ENCODE data around the gene CHST11. TPM values are rescaled to one million over a fixed set of nuclear protein-coding genes. Genes with fewer than 3 reads are reported as not detected.

The CHST11 gene
- polyA plus RNA-seq, 1 donor (not counting 4 experiments of a cell fraction or from before 2014, with no cell fraction given), result 11.9 TPM

- Histone ChIP-seq H3K27ac (ENCODE audit: control insufficient read depth, insufficient read depth, low read length) (no peak overlapping the region), H3K4me1 (ENCODE audit: control insufficient read depth, extremely low read depth, insufficient read depth, low read length) (peaks cover 3% of the 10 kb centered on the region), H3K79me2 (ENCODE audit: control insufficient read depth, insufficient read depth, low read length) (peaks cover 8% of the 10 kb centered on the region), H3K36me3 (ENCODE audit: control insufficient read depth in 2 of 2, extremely low read depth in 1 of 2, insufficient read depth in 2 of 2, low read length in 2 of 2) (no peaks in the 10 kb centered on the region), H4K20me1 (ENCODE audit: control insufficient read depth, extremely low read depth, insufficient read depth, low read length) (no peaks in the 10 kb centered on the region), H3K27me3 (ENCODE audit: control insufficient read depth, extremely low read depth, insufficient read depth, low read length) (no peaks in the 10 kb centered on the region), H2AFZ (ENCODE audit: control insufficient read depth, low read length) (no peak overlapping the region), H3K4me3 (ENCODE audit: control insufficient read depth in 2 of 3, extremely low read depth in 1 of 3, insufficient read depth in 2 of 3, low read depth in 1 of 3, low read length in 3 of 3) (no peak overlapping the region), H3K4me2 (ENCODE audit: control insufficient read depth, extremely low read depth, insufficient read depth, low read depth, low read length) (no peak overlapping the region), H3K9me1 (ENCODE audit: control insufficient read depth, extremely low read depth, insufficient read depth, low read length) (no peaks in the 10 kb centered on the region), H3K9ac (ENCODE audit: control insufficient read depth, extremely low read depth, insufficient read depth, low read length) (no peak overlapping the region), H3K9me3 (ENCODE audit: control insufficient read depth, low read depth, low read length) (no peaks in the 10 kb centered on the region)
- DNase-seq (ENCODE audit: low read depth, low spot score) (no peak), FAIRE-seq (no peak)
- dilution Hi-C loops (cut with MboI; ENCODE audit: extremely low pct_ligation_motif_present, low sequenced_read_pairs), result no loop called here
- TF ChIP-seq EZH2 (IDR thresholded peaks at IDR 0.05; ENCODE audit: low read length), result no peak
- TF ChIP-seq CTCF (optimal IDR thresholded peaks at IDR 0.05 in 1 of 3, IDR thresholded peaks at IDR 0.05 in 1 of 3, conservative IDR thresholded peaks at IDR 0.05 in 1 of 3; ENCODE audit: extremely low read depth in 1 of 3, insufficient read depth in 2 of 3, low read length in 3 of 3), result no peak
Measured at GRCh38 chr12:104502217-104502616, 45.5 kb downstream of the CHST11 start.

- H3K27me3 ChIP-seq (ENCODE audit: control insufficient read depth, extremely low read depth, insufficient read depth, low read length), result no peaks in the 10 kb centered on the region
- no peaks in the 10 kb centered on the region for H3K36me3 ChIP-seq (ENCODE audit: control insufficient read depth in 2 of 2, extremely low read depth in 1 of 2, insufficient read depth in 2 of 2, low read length in 2 of 2)
- DNase-seq (ENCODE audit: low read depth, low spot score), result no peak
- FAIRE-seq, result no peak
- peaks cover 3% of the 10 kb centered on the region for H3K4me1 ChIP-seq (ENCODE audit: control insufficient read depth, extremely low read depth, insufficient read depth, low read length)
- H3K9ac ChIP-seq (ENCODE audit: control insufficient read depth, extremely low read depth, insufficient read depth, low read length), result no peak overlapping the region
- H2AFZ ChIP-seq (ENCODE audit: control insufficient read depth, low read length), result no peak overlapping the region
- no peak overlapping the region for H3K4me2 ChIP-seq (ENCODE audit: control insufficient read depth, extremely low read depth, insufficient read depth, low read depth, low read length)
- H3K27ac ChIP-seq (ENCODE audit: control insufficient read depth, insufficient read depth, low read length), result no peak overlapping the region
- no peaks in the 10 kb centered on the region for H4K20me1 ChIP-seq (ENCODE audit: control insufficient read depth, extremely low read depth, insufficient read depth, low read length)
- dilution Hi-C loops (cut with MboI; ENCODE audit: extremely low pct_ligation_motif_present, low sequenced_read_pairs), result no loop called here
- peaks cover 8% of the 10 kb centered on the region for H3K79me2 ChIP-seq (ENCODE audit: control insufficient read depth, insufficient read depth, low read length)
- H3K9me1 ChIP-seq (ENCODE audit: control insufficient read depth, extremely low read depth, insufficient read depth, low read length), result no peaks in the 10 kb centered on the region
- TF ChIP-seq CTCF (optimal IDR thresholded peaks at IDR 0.05 in 1 of 3, IDR thresholded peaks at IDR 0.05 in 1 of 3, conservative IDR thresholded peaks at IDR 0.05 in 1 of 3; ENCODE audit: extremely low read depth in 1 of 3, insufficient read depth in 2 of 3, low read length in 3 of 3) (no peak), EZH2 (IDR thresholded peaks at IDR 0.05; ENCODE audit: low read length) (no peak)
- H3K9me3 ChIP-seq (ENCODE audit: control insufficient read depth, low read depth, low read length), result no peaks in the 10 kb centered on the region
- H3K4me3 ChIP-seq (ENCODE audit: control insufficient read depth in 2 of 3, extremely low read depth in 1 of 3, insufficient read depth in 2 of 3, low read depth in 1 of 3, low read length in 3 of 3), result no peak overlapping the region
Measured at GRCh38 chr12:104502638-104503037, 45.9 kb downstream of the CHST11 start.
